GM12892 (cell line): ENCODE measurements around the gene HCN2.

Experiments
- POLR2A ChIP-seq: IDR thresholded peaks from 2 replicates; pipeline ENCODE4 v1.6.1; 2011; ENCODE audit warnings: low read depth, low read length, control low read depth
- POLR2AphosphoS5 ChIP-seq: IDR thresholded peaks from 2 replicates; pipeline ENCODE4 v1.6.1; 2011; ENCODE audit warnings: low read depth, low read length, control low read depth
- TAF1 ChIP-seq: IDR thresholded peaks from 2 replicates; pipeline ENCODE4 v1.6.1; 2011; ENCODE audit warnings: low read depth, mild to moderate bottlenecking, control low read depth, low read length, borderline replicate concordance

DNA sequence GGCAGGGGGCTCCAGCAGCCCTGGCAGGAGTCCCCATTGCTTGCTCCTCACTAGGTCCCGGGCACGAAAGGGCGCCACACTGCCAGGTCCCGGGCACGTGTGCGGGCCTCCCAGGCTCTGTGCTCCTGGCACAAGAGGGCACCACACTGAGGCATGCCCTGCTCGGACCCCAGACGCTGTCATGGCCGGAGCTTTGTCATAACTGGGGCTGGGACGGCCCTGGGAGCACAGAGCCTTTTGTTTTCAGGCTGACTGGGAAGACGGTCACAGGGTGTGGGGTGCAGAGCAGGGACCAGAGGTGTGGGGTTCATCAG, 9.9 kb upstream of the HCN2 start:
- TF ChIP-seq POLR2A (no peak), POLR2AphosphoS5 (no peak), TAF1 (no peak)
